NT2/D1 (cell line): ENCODE results near the gene SMS.
"Not testable (repeated sequence)": the region's sequence is repeated elsewhere in the genome, so short reads cannot be mapped to it uniquely, and the experiment has no call there.

Experiments
- DNase-seq: peaks from one replicate; pipeline ENCODE4 v3.0.0-alpha.2; 2011; ENCODE audit warnings: low read depth, low spot score
- H3K27me3 ChIP-seq: 2 replicates; pipeline ENCODE4 v1.6.0; 2011; ENCODE audit warnings: mild to moderate bottlenecking; ENCODE audit not compliant: insufficient read length, insufficient read depth
- H3K36me3 ChIP-seq: 2 replicates; pipeline ENCODE4 v1.6.1; 2011; ENCODE audit warnings: mild to moderate bottlenecking, low read length, mixed read lengths; ENCODE audit not compliant: insufficient read depth, insufficient read length
- H3K4me1 ChIP-seq: 2 replicates; pipeline ENCODE4 v1.5.1; 2011; ENCODE audit not compliant: insufficient read depth, insufficient read length
- H3K4me3 ChIP-seq: 2 replicates; pipeline ENCODE4 v1.5.1; 2011; ENCODE audit warnings: low read depth; ENCODE audit not compliant: insufficient read length
- H3K9ac ChIP-seq: 2 replicates; pipeline ENCODE4 v1.6.0; 2011; ENCODE audit warnings: low read depth; ENCODE audit not compliant: insufficient read length
- H3K9me3 ChIP-seq: 2 replicates; pipeline ENCODE4 v1.5.1; 2011; ENCODE audit warnings: mild to moderate bottlenecking, low read length; ENCODE audit not compliant: insufficient read depth
- SUZ12 ChIP-seq: IDR thresholded peaks from 2 replicates; pipeline ENCODE4 v1.6.1; 2011; ENCODE audit not compliant: insufficient read length, insufficient read depth; ENCODE audit errors: extremely low read depth
- YY1 ChIP-seq: IDR thresholded peaks from 2 replicates; pipeline ENCODE4 v1.6.1; 2011; ENCODE audit not compliant: insufficient read length, insufficient read depth
- ZNF274 ChIP-seq: IDR thresholded peaks from 2 replicates; pipeline ENCODE4 v1.6.1; 2011; ENCODE audit warnings: mild to moderate bottlenecking, low read depth, low read length

SMS gene

GRCh38 chrX:21952624-21953023 is 12.1 kb downstream of the SMS start:
- Histone ChIP-seq H3K9me3 (no peaks in the 10 kb centered on the region), H3K4me3 (no peak overlapping the region), H3K36me3 (peaks cover 37% of the 10 kb centered on the region), H3K27me3 (no peaks in the 10 kb centered on the region), H3K4me1 (no peaks in the 10 kb centered on the region), H3K9ac (no peak overlapping the region)
- DNase-seq: no peak
- TF ChIP-seq ZNF274 (no peak), SUZ12 (no peak), YY1 (no peak)

GRCh38 chrX:21953195-21953830 is 12.8 kb downstream of the SMS start:
- H3K4me3 ChIP-seq, DNase-seq, H3K9me3 ChIP-seq, H3K27me3 ChIP-seq, H3K9ac ChIP-seq, H3K4me1 ChIP-seq: not testable (repeated sequence)
- H3K36me3 ChIP-seq: peaks cover 33% of the 10 kb centered on the region

GRCh38 chrX:21955403-21956189 is 15.1 kb downstream of the SMS start:
- no peaks in the 10 kb centered on the region for H3K9me3 ChIP-seq
- peaks cover 20% of the 10 kb centered on the region for H3K36me3 ChIP-seq
- H3K4me1 ChIP-seq: no peaks in the 10 kb centered on the region
- H3K4me3 ChIP-seq: no peak overlapping the region
- no peak for TF ChIP-seq YY1
- TF ChIP-seq SUZ12: no peak
- TF ChIP-seq ZNF274: no peak
- no peak for DNase-seq
- no peak overlapping the region for H3K9ac ChIP-seq
- no peaks in the 10 kb centered on the region for H3K27me3 ChIP-seq

GRCh38 chrX:21956783-21957182 is 16.3 kb downstream of the SMS start:
- TF ChIP-seq SUZ12: no peak
- no peak for TF ChIP-seq YY1
- no peak for TF ChIP-seq ZNF274

GRCh38 chrX:21958187-21958586 is 17.7 kb downstream of the SMS start:
- no peaks in the 10 kb centered on the region for H3K4me1 ChIP-seq

More at GRCh38 chrX:21956783-21957182, 16.3 kb downstream of the SMS start:
- Histone ChIP-seq H3K9ac (no peak overlapping the region), H3K36me3 (peaks cover 20% of the 10 kb centered on the region), H3K27me3 (no peaks in the 10 kb centered on the region), H3K4me1 (no peaks in the 10 kb centered on the region), H3K9me3 (no peaks in the 10 kb centered on the region), H3K4me3 (no peak overlapping the region)
- no peak for DNase-seq

GRCh38 chrX:21958916-21959315 is 18.4 kb downstream of the SMS start:
- Histone ChIP-seq H3K9me3 (no peaks in the 10 kb centered on the region), H3K4me1 (no peaks in the 10 kb centered on the region), H3K9ac (no peak overlapping the region), H3K4me3 (no peak overlapping the region), H3K36me3 (peaks cover 23% of the 10 kb centered on the region), H3K27me3 (no peaks in the 10 kb centered on the region)
- TF ChIP-seq YY1 (no peak), ZNF274 (no peak), SUZ12 (no peak)
- DNase-seq: no peak

More at GRCh38 chrX:21958187-21958586, 17.7 kb downstream of the SMS start:
- Histone ChIP-seq H3K27me3 (no peaks in the 10 kb centered on the region), H3K36me3 (peaks cover 22% of the 10 kb centered on the region), H3K9me3 (no peaks in the 10 kb centered on the region), H3K9ac (no peak overlapping the region), H3K4me3 (no peak overlapping the region)
- no peak for DNase-seq
- TF ChIP-seq YY1: no peak
- no peak for TF ChIP-seq SUZ12
- TF ChIP-seq ZNF274: no peak

- no peak for DNase-seq
- Histone ChIP-seq H3K36me3 (peaks cover 24% of the 10 kb centered on the region), H3K27me3 (no peaks in the 10 kb centered on the region), H3K9ac (no peak overlapping the region), H3K9me3 (no peaks in the 10 kb centered on the region), H3K4me1 (no peaks in the 10 kb centered on the region), H3K4me3 (no peak overlapping the region)
- TF ChIP-seq ZNF274 (no peak), YY1 (no peak), SUZ12 (no peak)
These were observed 19.0 kb downstream of the SMS start for GRCh38 chrX:21959362-21960051.
